ENCODE data around the gene BORCS5.

DNA sequence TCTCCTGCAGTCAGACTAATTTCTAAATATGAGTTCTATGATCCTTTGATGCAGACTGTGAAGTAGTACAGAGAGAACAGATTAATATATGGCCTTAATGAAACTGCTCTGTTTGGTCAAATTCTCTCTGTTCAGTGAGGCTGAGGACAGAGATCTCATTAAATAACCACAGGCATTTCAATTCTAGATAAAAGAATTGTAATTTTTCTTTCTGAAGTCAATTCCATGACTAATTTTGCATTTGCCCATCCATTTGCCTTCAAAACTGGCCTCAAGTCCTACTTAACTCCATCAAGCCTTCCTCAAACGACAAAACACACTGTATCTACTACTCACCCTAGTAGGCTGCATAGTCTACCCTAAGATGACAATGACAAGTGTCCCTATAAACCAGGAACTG is 138.7 kb downstream of the BORCS5 start:
- TF ChIP-seq CTCF (IDR thresholded peaks at IDR 0.05) (no peak), REST (IDR thresholded peaks at IDR 0.05; ENCODE audit: insufficient read depth in 1 of 2, low read depth in 2 of 2, low read length in 1 of 2) (no peak)

All from Panc1 (cell line).